DND-41 (cell line): ENCODE results near the gene MAMDC2.

ENCODE experiments used
- ATAC-seq: fragments of 200-7000 bp; cut with Tn5 transposase; 3 replicates; pipeline ENCODE4 v1.9.1; 2021; ENCODE audit warnings: low read depth; ENCODE audit not compliant: insufficient read depth
- DNase-seq: peaks from one replicate; pipeline ENCODE4 v3.0.0-alpha.2; 2020
- H2AFZ ChIP-seq: 2 replicates; pipeline ENCODE4 v1.6.0; 2012; ENCODE audit warnings: low read depth, low read length
- H3K27ac ChIP-seq: 2 replicates; pipeline ENCODE4 v1.5.1; 2012; ENCODE audit warnings: low read length, inconsistent platforms
- H3K27me3 ChIP-seq: fragments of 200-600 bp; sonication (generic); 2 replicates; pipeline ENCODE4 v1.6.0; 2012; ENCODE audit warnings: low read length, mild to moderate bottlenecking, inconsistent platforms; ENCODE audit not compliant: insufficient read depth, poor library complexity
- H3K36me3 ChIP-seq: 2 replicates; pipeline ENCODE4 v1.5.1; 2012; ENCODE audit warnings: low read length, inconsistent platforms; ENCODE audit not compliant: insufficient read depth
- H3K4me1 ChIP-seq: 2 replicates; pipeline ENCODE4 v1.5.1; 2012; ENCODE audit warnings: mild to moderate bottlenecking, low read length; ENCODE audit not compliant: insufficient read depth
- H3K4me2 ChIP-seq: 2 replicates; pipeline ENCODE4 v1.6.0; 2012; ENCODE audit warnings: mild to moderate bottlenecking, moderate library complexity, low read length, inconsistent platforms; ENCODE audit not compliant: insufficient read depth
- H3K4me3 ChIP-seq, 2 experiments: fragments of 200-600 bp in 1 of 2; shearing (Covaris generic) in 1 of 2; 2 replicates each; pipeline ENCODE4 v1.5.1; 2012 to 2016; ENCODE audit warnings: inconsistent platforms in 2 of 2, low read length in 2 of 2, mild to moderate bottlenecking in 2 of 2, low read depth in 1 of 2, moderate library complexity in 1 of 2
- H3K79me2 ChIP-seq: 2 replicates; pipeline ENCODE4 v1.6.0; 2012; ENCODE audit warnings: low read length, inconsistent platforms; ENCODE audit not compliant: insufficient read depth
- H3K9ac ChIP-seq: 2 replicates; pipeline ENCODE4 v1.6.0; 2012; ENCODE audit warnings: low read depth, mild to moderate bottlenecking, inconsistent platforms, low read length, moderate library complexity
- H3K9me3 ChIP-seq: 2 replicates; pipeline ENCODE4 v1.5.1; 2012; ENCODE audit warnings: low read length, moderate library complexity, mild to moderate bottlenecking, inconsistent platforms; ENCODE audit not compliant: insufficient read depth, severe bottlenecking
- H4K20me1 ChIP-seq: 2 replicates; pipeline ENCODE4 v1.6.0; 2012; ENCODE audit warnings: low read length; ENCODE audit not compliant: insufficient read depth
- EZH2 ChIP-seq: IDR thresholded peaks from 3 replicates; pipeline ENCODE4 v1.6.1; 2012; ENCODE audit warnings: borderline replicate concordance, low read depth, mild to moderate bottlenecking, moderate library complexity, low read length, inconsistent platforms; ENCODE audit not compliant: severe bottlenecking
- TF ChIP-seq, protein P1 (sequence below): IDR thresholded peaks from 2 replicates; pipeline ENCODE4 v1.5.1; 2012; ENCODE audit warnings: borderline replicate concordance, low read length, moderate library complexity, mild to moderate bottlenecking; ENCODE audit not compliant: poor library complexity, severe bottlenecking; ENCODE audit errors: extremely low read depth

The MAMDC2 gene

DNA sequence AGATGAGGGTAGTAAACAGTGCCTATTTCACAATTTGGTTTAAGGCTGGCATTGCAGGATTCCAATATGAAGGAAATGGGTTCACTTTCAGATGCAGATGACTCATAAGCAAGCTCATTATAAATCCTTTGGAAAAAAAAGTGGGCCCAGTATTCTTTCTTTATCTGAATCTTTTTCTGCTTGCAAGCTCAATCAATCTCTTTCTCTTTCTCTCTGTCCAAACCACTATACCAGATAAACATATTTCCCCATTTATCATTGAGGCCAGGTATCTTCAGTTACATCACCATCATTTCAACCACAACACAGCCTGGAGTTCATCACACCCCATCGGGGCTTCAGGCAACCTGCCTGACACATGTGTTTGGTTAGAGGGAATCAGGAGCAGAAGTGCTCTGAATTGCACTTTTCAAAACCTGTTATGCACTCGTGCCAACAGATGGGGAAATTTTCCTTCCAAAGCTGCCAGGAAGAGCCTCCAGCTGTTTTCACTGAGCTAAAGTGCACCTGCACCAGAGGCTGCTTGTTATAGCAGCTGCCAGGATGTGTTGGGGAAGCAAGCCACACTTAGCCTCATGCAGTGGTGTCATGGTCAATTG, 30.0 kb upstream of the MAMDC2 start:
- no peak for TF ChIP-seq EZH2
- TF ChIP-seq, protein P1, sequence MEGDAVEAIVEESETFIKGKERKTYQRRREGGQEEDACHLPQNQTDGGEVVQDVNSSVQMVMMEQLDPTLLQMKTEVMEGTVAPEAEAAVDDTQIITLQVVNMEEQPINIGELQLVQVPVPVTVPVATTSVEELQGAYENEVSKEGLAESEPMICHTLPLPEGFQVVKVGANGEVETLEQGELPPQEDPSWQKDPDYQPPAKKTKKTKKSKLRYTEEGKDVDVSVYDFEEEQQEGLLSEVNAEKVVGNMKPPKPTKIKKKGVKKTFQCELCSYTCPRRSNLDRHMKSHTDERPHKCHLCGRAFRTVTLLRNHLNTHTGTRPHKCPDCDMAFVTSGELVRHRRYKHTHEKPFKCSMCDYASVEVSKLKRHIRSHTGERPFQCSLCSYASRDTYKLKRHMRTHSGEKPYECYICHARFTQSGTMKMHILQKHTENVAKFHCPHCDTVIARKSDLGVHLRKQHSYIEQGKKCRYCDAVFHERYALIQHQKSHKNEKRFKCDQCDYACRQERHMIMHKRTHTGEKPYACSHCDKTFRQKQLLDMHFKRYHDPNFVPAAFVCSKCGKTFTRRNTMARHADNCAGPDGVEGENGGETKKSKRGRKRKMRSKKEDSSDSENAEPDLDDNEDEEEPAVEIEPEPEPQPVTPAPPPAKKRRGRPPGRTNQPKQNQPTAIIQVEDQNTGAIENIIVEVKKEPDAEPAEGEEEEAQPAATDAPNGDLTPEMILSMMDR: no peak
- no peak overlapping the region for H3K4me3 ChIP-seq
- H3K9ac ChIP-seq: no peak overlapping the region
- no peaks in the 10 kb centered on the region for H3K27me3 ChIP-seq
- ATAC-seq (no peak), DNase-seq (no peak)
- H3K27ac ChIP-seq: no peak overlapping the region
- no peaks in the 10 kb centered on the region for H3K4me1 ChIP-seq
- H3K36me3 ChIP-seq: no peaks in the 10 kb centered on the region
- no peaks in the 10 kb centered on the region for H4K20me1 ChIP-seq
- no peaks in the 10 kb centered on the region for H3K79me2 ChIP-seq
- no peak overlapping the region for H3K4me2 ChIP-seq
- H3K9me3 ChIP-seq: no peaks in the 10 kb centered on the region
- H2AFZ ChIP-seq: no peak overlapping the region

DNA sequence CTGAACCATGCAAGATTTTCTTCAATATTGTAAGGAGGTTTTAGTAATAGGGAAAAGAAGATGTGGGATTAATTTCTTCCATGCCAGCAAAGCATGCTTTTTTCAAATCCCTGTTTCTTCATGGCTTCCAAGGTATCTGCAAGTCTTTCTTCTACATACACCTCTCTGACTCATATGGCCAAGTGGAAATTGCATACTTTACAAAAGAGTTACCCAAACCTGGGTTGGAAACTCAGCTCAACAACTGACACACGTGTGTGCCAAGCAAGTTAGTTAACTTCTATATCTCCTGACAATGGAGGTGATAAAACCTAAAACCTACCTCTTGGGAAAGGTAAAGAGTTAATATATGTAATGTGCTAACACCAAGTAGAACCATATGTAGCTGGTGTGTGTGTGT, 28.5 kb upstream of the MAMDC2 start:
- no peak overlapping the region for H3K4me3 ChIP-seq
- TF ChIP-seq, protein P1: no peak
- no peak for TF ChIP-seq EZH2
- no peaks in the 10 kb centered on the region for H3K36me3 ChIP-seq
- H3K4me2 ChIP-seq: no peak overlapping the region
- no peaks in the 10 kb centered on the region for H4K20me1 ChIP-seq
- no peaks in the 10 kb centered on the region for H3K79me2 ChIP-seq
- no peaks in the 10 kb centered on the region for H3K4me1 ChIP-seq
- DNase-seq: no peak
- H3K27ac ChIP-seq: no peak overlapping the region
- no peak overlapping the region for H2AFZ ChIP-seq
- H3K27me3 ChIP-seq: no peaks in the 10 kb centered on the region
- no peak for ATAC-seq
- no peaks in the 10 kb centered on the region for H3K9me3 ChIP-seq
- H3K9ac ChIP-seq: no peak overlapping the region

DNA sequence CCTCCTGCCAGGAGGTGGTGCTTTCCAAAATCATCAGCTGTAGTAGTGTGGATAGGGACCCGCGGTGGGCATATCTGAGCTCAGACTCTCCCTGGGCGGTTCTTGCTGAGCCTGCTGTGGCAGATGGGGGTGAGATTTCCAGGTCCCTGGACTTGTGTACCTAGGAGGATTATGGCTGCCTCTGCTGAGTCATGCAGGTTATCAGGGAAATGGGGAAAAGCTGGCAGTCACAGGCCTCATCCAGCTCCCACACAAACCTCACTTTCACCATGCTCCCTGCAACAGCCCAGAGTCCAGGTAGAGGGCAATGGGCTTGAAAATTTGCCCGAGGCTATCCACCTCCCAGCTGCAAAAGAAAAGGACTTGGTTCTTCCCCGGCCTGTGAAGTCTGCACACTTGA, 23.4 kb upstream of the MAMDC2 start:
- H3K79me2 ChIP-seq: no peaks in the 10 kb centered on the region
- H3K27ac ChIP-seq: no peak overlapping the region
- no peaks in the 10 kb centered on the region for H3K4me1 ChIP-seq
- H3K9me3 ChIP-seq: no peaks in the 10 kb centered on the region
- H4K20me1 ChIP-seq: no peaks in the 10 kb centered on the region
- ATAC-seq (no peak), DNase-seq (no peak)
- no peaks in the 10 kb centered on the region for H3K36me3 ChIP-seq
- no peaks in the 10 kb centered on the region for H3K27me3 ChIP-seq
- H2AFZ ChIP-seq: no peak overlapping the region
- TF ChIP-seq, protein P1: no peak
- no peak for TF ChIP-seq EZH2
- no peak overlapping the region for H3K4me3 ChIP-seq
- H3K9ac ChIP-seq: no peak overlapping the region
- H3K4me2 ChIP-seq: no peak overlapping the region
